KMS-11 (cell line): ENCODE results near the gene CHST12.

Experiments used
- H2AFZ ChIP-seq: fragments of 200-600 bp; sonication (generic); 2 replicates; pipeline ENCODE4 v1.6.1; 2016; ENCODE audit warnings: antibody characterized with exemption, mixed run types, low read depth
- H3K27ac ChIP-seq: fragments of 200-600 bp; sonication (generic); 2 replicates; pipeline ENCODE4 v1.6.1; 2016; ENCODE audit warnings: mild to moderate bottlenecking, mixed run types
- H3K27me3 ChIP-seq: fragments of 200-600 bp; sonication (generic); 2 replicates; pipeline ENCODE4 v1.6.1; 2017; ENCODE audit warnings: mild to moderate bottlenecking, low read depth, mixed run types, moderate library complexity; ENCODE audit not compliant: insufficient read depth
- H3K36me3 ChIP-seq: fragments of 200-600 bp; sonication (generic); 2 replicates; pipeline ENCODE4 v1.6.1; 2017; ENCODE audit warnings: mild to moderate bottlenecking, mixed run types; ENCODE audit not compliant: insufficient read depth
- H3K4me1 ChIP-seq: fragments of 200-600 bp; sonication (generic); 2 replicates; pipeline ENCODE4 v1.6.1; 2016; ENCODE audit warnings: mild to moderate bottlenecking, low read depth, mixed run types; ENCODE audit not compliant: poor library complexity, severe bottlenecking
- H3K4me2 ChIP-seq: fragments of 200-600 bp; sonication (generic); 2 replicates; pipeline ENCODE4 v1.7.0; 2016; ENCODE audit warnings: mild to moderate bottlenecking, mixed run types
- H3K4me3 ChIP-seq: fragments of 200-600 bp; sonication (generic); IDR thresholded peaks from 2 replicates; pipeline ENCODE4 v1.6.1; 2017; ENCODE audit warnings: low read depth, low read length, mixed read lengths; ENCODE audit not compliant: insufficient read depth
- H3K79me2 ChIP-seq: fragments of 200-600 bp; sonication (generic); 2 replicates; pipeline ENCODE4 v1.6.1; 2016; ENCODE audit warnings: low read depth, mixed run types; ENCODE audit not compliant: insufficient read depth
- H3K9ac ChIP-seq: fragments of 200-600 bp; sonication (generic); 2 replicates; pipeline ENCODE4 v1.6.1; 2016; ENCODE audit warnings: mild to moderate bottlenecking, mixed run types
- H4K20me1 ChIP-seq: fragments of 200-600 bp; sonication (generic); 2 replicates; pipeline ENCODE4 v1.6.1; 2016; ENCODE audit warnings: mild to moderate bottlenecking, mixed run types; ENCODE audit not compliant: insufficient read depth
- CTCF ChIP-seq: fragments of 200-600 bp; sonication (generic); conservative IDR thresholded peaks from 2 replicates; pipeline ENCODE4 v1.6.1; 2017; ENCODE audit warnings: low read depth, mild to moderate bottlenecking, antibody characterized with exemption, low read length, moderate library complexity, mixed read lengths

Gene CHST12

DNA sequence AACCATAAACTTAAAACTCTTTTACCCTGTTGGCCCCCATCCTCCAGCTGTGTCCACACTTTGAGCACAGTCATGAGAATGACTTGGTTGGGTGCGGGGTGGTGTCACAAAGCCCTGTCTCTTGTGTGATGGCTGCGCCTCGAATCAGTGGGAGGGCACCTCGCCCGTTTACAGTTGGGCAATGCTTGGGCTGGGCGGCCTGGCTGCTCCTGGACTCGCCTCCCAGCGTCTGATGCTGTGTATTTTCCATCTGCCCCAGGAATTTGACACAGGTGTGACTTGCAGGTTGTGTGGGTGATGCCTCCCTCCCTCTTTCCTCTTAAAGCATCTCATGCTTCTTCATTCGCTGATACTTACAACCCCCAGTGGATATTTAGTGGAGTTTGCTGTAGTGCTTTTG, 33.7 kb downstream of the CHST12 start:
- Histone ChIP-seq H3K27me3 (no peaks in the 10 kb centered on the region), H3K9ac (no peak overlapping the region), H4K20me1 (no peaks in the 10 kb centered on the region), H3K27ac (no peak overlapping the region), H3K36me3 (peaks cover 8% of the 10 kb centered on the region; the same call in 1 of the 2 replicates), H3K4me2 (no peak overlapping the region), H3K4me1 (no peaks in the 10 kb centered on the region), H2AFZ (no peak overlapping the region), H3K4me3 (no peak overlapping the region), H3K79me2 (no peaks in the 10 kb centered on the region)
- TF ChIP-seq CTCF: no peak

DNA sequence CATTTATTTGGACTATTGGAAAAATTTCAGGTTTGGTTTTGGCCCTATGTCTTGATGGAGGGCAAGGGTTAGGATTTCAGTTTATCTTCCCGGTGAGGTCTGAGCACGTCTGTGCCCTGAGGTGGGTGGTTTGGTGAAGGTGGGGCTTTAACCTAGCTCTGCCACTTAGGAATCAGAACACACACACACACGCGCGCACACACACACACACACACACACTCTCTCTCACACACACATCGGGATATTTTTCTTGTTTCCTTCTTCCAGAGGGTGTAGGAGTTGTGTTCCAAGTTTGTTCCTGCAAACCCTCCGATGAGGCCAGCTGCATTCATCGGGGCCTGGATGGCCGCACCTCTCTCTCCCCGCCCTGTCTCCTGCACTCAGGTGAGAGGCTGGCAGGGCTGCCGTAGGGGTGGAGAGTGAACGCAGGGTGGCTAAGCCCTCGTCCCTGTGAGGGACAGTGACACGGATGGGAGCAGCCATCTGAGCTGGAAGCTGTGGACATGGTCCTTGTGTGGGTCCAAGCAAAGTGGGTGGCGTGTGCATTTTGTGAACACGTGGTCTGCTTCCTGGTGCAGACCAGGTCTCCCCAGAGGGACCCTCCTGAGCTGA, 34.2 kb downstream of the CHST12 start:
- H3K36me3 ChIP-seq: peaks cover 8% of the 10 kb centered on the region; the same call in 1 of the 2 replicates
- no peaks in the 10 kb centered on the region for H4K20me1 ChIP-seq
- no peaks in the 10 kb centered on the region for H3K79me2 ChIP-seq
- no peak overlapping the region for H2AFZ ChIP-seq
- TF ChIP-seq CTCF: no peak
- no peaks in the 10 kb centered on the region for H3K27me3 ChIP-seq
- H3K27ac ChIP-seq: no peak overlapping the region
- H3K4me2 ChIP-seq: no peak overlapping the region
- no peak overlapping the region for H3K9ac ChIP-seq
- no peak overlapping the region for H3K4me3 ChIP-seq
- no peaks in the 10 kb centered on the region for H3K4me1 ChIP-seq

- H3K4me3 ChIP-seq: no peak overlapping the region
- H3K79me2 ChIP-seq: no peaks in the 10 kb centered on the region
- no peak overlapping the region for H3K27ac ChIP-seq
- H3K4me1 ChIP-seq: no peaks in the 10 kb centered on the region
- H3K4me2 ChIP-seq: no peak overlapping the region
- H2AFZ ChIP-seq: no peak overlapping the region
- H3K27me3 ChIP-seq: no peaks in the 10 kb centered on the region
- peaks cover 4% of the 10 kb centered on the region; the same call in 1 of the 2 replicates for H3K36me3 ChIP-seq
- no peak for TF ChIP-seq CTCF
- H4K20me1 ChIP-seq: no peaks in the 10 kb centered on the region
- H3K9ac ChIP-seq: no peak overlapping the region
Measured at GRCh38 chr7:2438186-2438585, 34.8 kb downstream of the CHST12 start.

GRCh38 chr7:2438775-2439174, 35.4 kb downstream of the CHST12 start:
- Histone ChIP-seq H4K20me1 (no peaks in the 10 kb centered on the region), H3K27me3 (no peaks in the 10 kb centered on the region), H3K4me1 (no peaks in the 10 kb centered on the region), H3K4me3 (no peak overlapping the region), H3K79me2 (no peaks in the 10 kb centered on the region), H3K27ac (no peak overlapping the region), H3K9ac (no peak overlapping the region), H3K36me3 (no peaks in the 10 kb centered on the region; the same call in 1 of the 2 replicates), H3K4me2 (no peak overlapping the region), H2AFZ (no peak overlapping the region)
- TF ChIP-seq CTCF: no peak
